ENCODE results near the gene SCN8A.
"Not testable (repeated sequence)": the region's sequence is repeated elsewhere in the genome, so short reads cannot be mapped to it uniquely, and the experiment has no call there.

Gene SCN8A

DNA sequence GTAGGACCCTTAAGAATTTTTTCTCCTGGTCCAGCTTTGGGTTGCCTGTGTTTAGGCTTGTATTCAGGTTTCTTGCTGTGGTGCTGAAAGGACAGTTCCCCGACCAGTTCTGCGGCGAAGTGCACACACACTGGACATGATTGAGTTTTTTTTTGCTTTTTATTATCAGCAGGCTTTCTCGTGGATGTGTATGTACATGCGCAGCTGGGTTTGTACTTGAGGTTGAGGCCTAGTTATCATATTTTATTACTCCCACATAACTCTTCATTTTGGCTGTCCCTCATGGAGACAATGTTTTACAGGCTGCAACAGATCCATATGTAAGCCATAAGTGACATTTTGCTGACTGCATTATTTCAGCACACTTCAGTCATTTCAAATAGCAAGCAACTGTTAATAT is 2.5 kb downstream of the SCN8A start:
- in situ Hi-C loops (cut with MboI; ENCODE audit: low pct_unique_long_range_greater_than_20kb, low sequenced_read_pairs, unreplicated experiment): no loop called here
- TF ChIP-seq CTCF (IDR thresholded peaks at IDR 0.05; ENCODE audit: extremely low read depth, insufficient read depth, missing control alignments): no peak
- DNase-seq (ENCODE audit: low spot score): no peak

GRCh38 chr12:51598156-51598555 is 7.1 kb downstream of the SCN8A start:
- DNase-seq (ENCODE audit: low spot score): no peak
- no peak for TF ChIP-seq CTCF (IDR thresholded peaks at IDR 0.05; ENCODE audit: extremely low read depth, insufficient read depth, missing control alignments)
- in situ Hi-C loops (cut with MboI; ENCODE audit: low pct_unique_long_range_greater_than_20kb, low sequenced_read_pairs, unreplicated experiment): no loop called here

DNA sequence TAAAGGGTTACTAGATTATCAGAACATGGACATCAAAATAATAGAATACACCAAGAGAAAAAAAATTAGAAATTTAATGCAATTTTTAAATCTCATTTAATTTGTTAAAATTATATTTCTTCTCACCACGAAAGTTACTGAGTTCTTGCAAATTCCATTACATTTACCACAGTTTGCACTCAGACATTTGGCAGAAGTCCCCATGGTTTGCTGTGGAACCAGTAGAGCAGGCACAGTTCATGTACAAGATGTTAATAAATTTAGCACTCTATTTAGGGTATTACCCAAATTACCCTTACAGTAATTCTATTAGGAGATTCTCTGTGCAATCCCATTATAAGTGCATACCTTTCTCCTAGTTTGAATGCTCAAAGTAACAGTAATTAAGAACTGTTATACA is 9.7 kb downstream of the SCN8A start:
- no peak for DNase-seq (ENCODE audit: low spot score)
- no peak for TF ChIP-seq CTCF (IDR thresholded peaks at IDR 0.05; ENCODE audit: extremely low read depth, insufficient read depth, missing control alignments)
- in situ Hi-C loops (cut with MboI; ENCODE audit: low pct_unique_long_range_greater_than_20kb, low sequenced_read_pairs, unreplicated experiment): no loop called here

- in situ Hi-C loops (cut with MboI; ENCODE audit: low pct_unique_long_range_greater_than_20kb, low sequenced_read_pairs, unreplicated experiment): no loop called here
- no peak for DNase-seq (ENCODE audit: low spot score)
- no peak for TF ChIP-seq CTCF (IDR thresholded peaks at IDR 0.05; ENCODE audit: extremely low read depth, insufficient read depth, missing control alignments)
Measured at GRCh38 chr12:51601241-51601640, 10.2 kb downstream of the SCN8A start.

- DNase-seq (ENCODE audit: low spot score); in situ Hi-C loops (cut with MboI; ENCODE audit: low pct_unique_long_range_greater_than_20kb, low sequenced_read_pairs, unreplicated experiment): not testable (repeated sequence)
Measured at GRCh38 chr12:51605896-51606295, 14.9 kb downstream of the SCN8A start.

DNA sequence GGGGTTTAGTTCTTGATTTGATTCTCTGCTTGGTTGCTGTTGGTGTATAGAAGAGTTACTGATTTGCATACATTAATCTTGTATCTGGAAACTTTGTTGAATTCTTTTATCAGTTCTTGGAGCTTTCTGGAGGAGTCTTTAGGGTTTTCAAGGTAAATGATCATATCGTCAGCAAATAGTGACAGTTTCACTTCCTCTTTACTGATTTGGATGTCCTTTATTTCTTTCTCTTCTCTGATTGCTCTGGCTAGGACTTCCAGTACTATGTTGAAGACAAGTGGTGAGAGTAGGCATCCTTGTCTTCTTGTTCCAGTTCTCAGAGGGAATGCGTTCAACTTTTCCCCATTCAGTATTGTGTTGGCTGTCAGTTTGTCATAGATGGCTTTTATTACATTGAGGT is 16.2 kb downstream of the SCN8A start:
- DNase-seq (ENCODE audit: low spot score): not testable (repeated sequence)

GRCh38 chr12:51620448-51620847 is 29.4 kb downstream of the SCN8A start:
- TF ChIP-seq CTCF (IDR thresholded peaks at IDR 0.05; ENCODE audit: extremely low read depth, insufficient read depth, missing control alignments): no peak
- in situ Hi-C loops (cut with MboI; ENCODE audit: low pct_unique_long_range_greater_than_20kb, low sequenced_read_pairs, unreplicated experiment): no loop called here
- DNase-seq (ENCODE audit: low spot score): no peak

More for the DNA sequence above, 16.2 kb downstream of the SCN8A start:
- in situ Hi-C loops (cut with MboI; ENCODE audit: low pct_unique_long_range_greater_than_20kb, low sequenced_read_pairs, unreplicated experiment): not testable (repeated sequence)

DNA sequence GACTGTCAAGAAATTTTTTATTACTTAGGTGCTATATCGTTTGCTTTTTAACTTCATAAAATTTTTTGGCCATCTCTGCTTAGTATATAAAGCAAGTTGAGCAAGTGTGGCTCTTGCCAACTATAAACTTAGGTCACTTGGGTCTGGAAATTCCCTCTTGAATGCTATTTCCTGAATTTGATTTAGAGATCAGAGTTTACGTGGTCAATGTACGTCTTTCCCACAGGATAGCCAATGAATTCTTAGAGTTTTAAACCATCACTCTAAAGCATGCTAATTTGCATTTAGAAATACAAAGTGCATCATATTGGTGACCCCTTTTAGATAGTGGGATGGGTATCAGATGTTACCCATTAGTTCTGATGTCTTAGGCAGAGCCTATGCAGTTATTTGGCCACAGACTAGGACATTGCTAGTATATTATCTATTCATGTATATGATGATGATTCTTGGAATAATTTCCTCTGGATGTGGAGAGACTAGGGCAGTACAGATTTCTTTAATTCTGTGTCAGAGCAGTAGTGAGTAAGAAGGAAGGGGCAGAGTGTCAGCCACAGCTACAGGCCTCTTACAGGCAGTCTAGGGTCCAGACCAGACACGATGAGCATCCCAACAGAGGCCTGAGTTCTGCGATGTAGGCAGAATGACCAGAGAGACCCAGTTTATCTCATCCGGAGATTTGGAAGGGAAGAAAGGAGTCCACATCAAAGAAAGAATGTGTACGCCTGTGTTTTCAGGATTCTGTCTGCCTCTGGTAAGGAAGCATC is 30.3 kb downstream of the SCN8A start:
- DNase-seq (ENCODE audit: low spot score): no peak
- TF ChIP-seq CTCF (IDR thresholded peaks at IDR 0.05; ENCODE audit: extremely low read depth, insufficient read depth, missing control alignments): no peak
- in situ Hi-C loops (cut with MboI; ENCODE audit: low pct_unique_long_range_greater_than_20kb, low sequenced_read_pairs, unreplicated experiment): no loop called here
